Loucy (cell line): ENCODE measurements around the gene CBLN3.

Experiments used
- H2AFZ ChIP-seq: fragments of 200-600 bp; sonication (generic); 2 replicates; pipeline ENCODE4 v1.6.0; 2016; ENCODE audit warnings: antibody characterized with exemption, mild to moderate bottlenecking, low read length, moderate library complexity
- H3F3A ChIP-seq: fragments of 200-600 bp; 2 replicates; pipeline ENCODE4 v1.6.0; 2016; ENCODE audit warnings: antibody characterized with exemption, low read depth, mild to moderate bottlenecking
- H3K27me3 ChIP-seq: fragments of 200-600 bp; sonication (generic); 2 replicates; pipeline ENCODE4 v1.6.1; 2014; ENCODE audit warnings: low read length, mild to moderate bottlenecking; ENCODE audit not compliant: insufficient read depth, poor library complexity, severe bottlenecking
- H3K36me3 ChIP-seq: fragments of 200-600 bp; sonication (generic); 2 replicates; pipeline ENCODE4 v1.6.1; 2016; ENCODE audit warnings: low read length; ENCODE audit not compliant: insufficient read depth
- H3K4me1 ChIP-seq: fragments of 200-600 bp; sonication (generic); 2 replicates; pipeline ENCODE4 v1.5.1; 2014; ENCODE audit warnings: low read length, mild to moderate bottlenecking; ENCODE audit not compliant: insufficient read depth, poor library complexity, severe bottlenecking
- H3K4me2 ChIP-seq: fragments of 200-600 bp; sonication (generic); 2 replicates; pipeline ENCODE4 v1.6.0; 2014; ENCODE audit warnings: antibody characterized with exemption, low read length, low read depth, mild to moderate bottlenecking; ENCODE audit not compliant: poor library complexity, severe bottlenecking
- H3K4me3 ChIP-seq: fragments of 200-600 bp; sonication (generic); 2 replicates; pipeline ENCODE4 v1.5.1; 2014; ENCODE audit warnings: low read length, mild to moderate bottlenecking, mixed read lengths; ENCODE audit not compliant: poor library complexity, severe bottlenecking
- H3K79me2 ChIP-seq: fragments of 200-600 bp; sonication (generic); 2 replicates; pipeline ENCODE4 v1.6.1; 2014; ENCODE audit warnings: low read length; ENCODE audit not compliant: insufficient read depth
- H3K9ac ChIP-seq: fragments of 200-600 bp; sonication (generic); 2 replicates; pipeline ENCODE4 v1.6.0; 2014; ENCODE audit warnings: mild to moderate bottlenecking, low read depth, low read length, moderate library complexity; ENCODE audit not compliant: poor library complexity, severe bottlenecking
- H3K9me2 ChIP-seq: fragments of 200-600 bp; sonication (generic); replicated peaks from 2 replicates; pipeline ENCODE4 v1.6.1; 2016; ENCODE audit warnings: low read depth, low read length, mixed read lengths
- H3K9me3 ChIP-seq: fragments of 200-600 bp; sonication (generic); 2 replicates; pipeline ENCODE4 v1.6.1; 2014; ENCODE audit warnings: mild to moderate bottlenecking, antibody characterized with exemption, low read length, low read depth; ENCODE audit not compliant: insufficient read depth
- H4K20me1 ChIP-seq: fragments of 200-600 bp; sonication (generic); 2 replicates; pipeline ENCODE4 v1.6.0; 2014; ENCODE audit warnings: antibody characterized with exemption, low read length, mild to moderate bottlenecking; ENCODE audit not compliant: insufficient read depth, poor library complexity, severe bottlenecking
- EZH2phosphoT487 ChIP-seq: fragments of 200-600 bp; IDR thresholded peaks from 2 replicates; pipeline ENCODE4 v1.6.1; 2018; ENCODE audit warnings: antibody characterized with exemption, mild to moderate bottlenecking, moderate library complexity, borderline replicate concordance
- TF ChIP-seq, protein P1 (sequence below): fragments of 200-600 bp; sonication (generic); conservative IDR thresholded peaks from 2 replicates; pipeline ENCODE4 v1.5.1; 2014; ENCODE audit warnings: mild to moderate bottlenecking, antibody characterized with exemption, low read length

CBLN3 gene

DNA sequence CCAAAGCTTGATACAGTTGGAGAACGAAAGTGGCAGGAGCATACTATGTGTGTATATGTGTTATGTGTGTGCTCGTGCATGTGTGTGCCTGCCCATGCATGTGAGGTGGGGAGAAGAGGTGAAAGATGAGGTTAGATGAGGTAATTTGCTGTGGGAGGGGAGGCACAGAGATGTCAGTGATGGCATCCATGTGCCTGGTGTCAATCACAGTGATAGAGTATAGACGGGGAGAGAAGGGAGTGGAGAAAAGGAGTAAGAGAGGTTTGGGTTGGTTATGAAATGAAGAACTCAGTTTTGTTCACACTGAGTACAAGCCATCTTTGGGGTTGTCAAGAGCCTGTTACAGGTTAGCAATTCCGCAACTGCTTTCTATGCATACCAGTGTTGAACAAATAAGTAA lies 45.3 kb downstream of the CBLN3 start:
- Histone ChIP-seq H3K9me2 (no peaks in the 10 kb centered on the region), H3F3A (no peaks in the 10 kb centered on the region), H3K27me3 (no peaks in the 10 kb centered on the region), H3K9me3 (no peaks in the 10 kb centered on the region), H3K9ac (no peak overlapping the region), H2AFZ (no peak overlapping the region), H3K36me3 (no peaks in the 10 kb centered on the region), H3K79me2 (no peaks in the 10 kb centered on the region), H3K4me2 (no peak overlapping the region), H3K4me3 (no peak overlapping the region), H3K4me1 (no peaks in the 10 kb centered on the region), H4K20me1 (no peaks in the 10 kb centered on the region)
- TF ChIP-seq EZH2phosphoT487: no peak
- TF ChIP-seq, protein P1, sequence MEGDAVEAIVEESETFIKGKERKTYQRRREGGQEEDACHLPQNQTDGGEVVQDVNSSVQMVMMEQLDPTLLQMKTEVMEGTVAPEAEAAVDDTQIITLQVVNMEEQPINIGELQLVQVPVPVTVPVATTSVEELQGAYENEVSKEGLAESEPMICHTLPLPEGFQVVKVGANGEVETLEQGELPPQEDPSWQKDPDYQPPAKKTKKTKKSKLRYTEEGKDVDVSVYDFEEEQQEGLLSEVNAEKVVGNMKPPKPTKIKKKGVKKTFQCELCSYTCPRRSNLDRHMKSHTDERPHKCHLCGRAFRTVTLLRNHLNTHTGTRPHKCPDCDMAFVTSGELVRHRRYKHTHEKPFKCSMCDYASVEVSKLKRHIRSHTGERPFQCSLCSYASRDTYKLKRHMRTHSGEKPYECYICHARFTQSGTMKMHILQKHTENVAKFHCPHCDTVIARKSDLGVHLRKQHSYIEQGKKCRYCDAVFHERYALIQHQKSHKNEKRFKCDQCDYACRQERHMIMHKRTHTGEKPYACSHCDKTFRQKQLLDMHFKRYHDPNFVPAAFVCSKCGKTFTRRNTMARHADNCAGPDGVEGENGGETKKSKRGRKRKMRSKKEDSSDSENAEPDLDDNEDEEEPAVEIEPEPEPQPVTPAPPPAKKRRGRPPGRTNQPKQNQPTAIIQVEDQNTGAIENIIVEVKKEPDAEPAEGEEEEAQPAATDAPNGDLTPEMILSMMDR: no peak

DNA sequence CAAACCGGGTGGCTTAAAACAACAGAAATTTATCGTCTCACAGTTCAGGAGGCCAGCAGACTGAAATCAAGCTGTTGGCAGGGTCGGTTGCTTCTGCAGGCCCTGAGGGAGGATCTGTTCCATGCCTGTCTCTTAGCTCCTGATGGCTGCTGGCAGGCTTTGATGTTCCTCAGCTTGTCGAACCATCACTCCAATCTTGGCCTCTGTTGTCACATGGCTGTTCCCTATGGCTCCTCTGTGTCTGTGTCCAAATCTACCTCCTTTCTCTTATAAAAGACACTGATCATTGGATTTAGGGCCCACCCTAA lies 47.5 kb downstream of the CBLN3 start:
- Histone ChIP-seq H3K27me3 (no peaks in the 10 kb centered on the region), H3K9me2 (no peaks in the 10 kb centered on the region), H3K79me2 (no peaks in the 10 kb centered on the region), H3K36me3 (no peaks in the 10 kb centered on the region), H3K4me1 (peaks cover 11% of the 10 kb centered on the region), H3K9ac (no peak overlapping the region), H3K4me3 (no peak overlapping the region), H3F3A (no peaks in the 10 kb centered on the region), H3K9me3 (no peaks in the 10 kb centered on the region), H4K20me1 (no peaks in the 10 kb centered on the region), H2AFZ (no peak overlapping the region), H3K4me2 (no peak overlapping the region)
- TF ChIP-seq EZH2phosphoT487: no peak
- TF ChIP-seq, protein P1: no peak

DNA sequence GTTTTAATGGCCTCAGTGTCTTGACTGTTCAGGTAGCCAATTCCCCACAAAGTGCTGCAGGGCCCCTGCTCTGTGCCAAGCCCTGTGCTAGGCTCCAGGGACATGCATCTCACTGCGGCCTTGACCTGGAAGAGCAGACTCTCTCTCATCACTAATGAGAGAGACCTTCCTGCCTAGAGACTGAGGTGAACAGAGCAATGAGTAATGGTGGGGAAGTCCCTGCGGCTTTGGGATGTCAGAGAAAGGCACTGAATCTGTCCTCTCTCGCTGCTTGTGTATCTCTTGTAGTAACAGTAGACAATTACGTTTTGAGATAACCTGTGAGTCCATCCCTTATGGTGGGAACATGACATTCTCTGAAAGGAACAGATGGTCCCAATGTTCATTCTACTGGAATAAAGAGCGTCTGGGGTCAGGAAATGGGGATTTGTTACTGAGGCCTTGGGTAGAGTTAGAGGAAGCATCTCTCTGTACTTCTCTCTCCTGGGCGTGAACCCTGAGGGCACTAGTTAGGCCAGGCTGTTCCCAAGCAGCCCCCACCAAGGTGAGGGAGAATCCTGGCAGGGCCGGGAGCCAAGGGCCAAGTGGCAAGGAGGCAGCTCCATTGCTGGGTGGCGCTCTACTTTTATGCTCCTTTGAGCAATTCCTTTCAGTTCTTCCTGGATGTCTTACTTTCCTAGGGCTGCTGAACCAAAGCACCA lies 48.0 kb downstream of the CBLN3 start:
- Histone ChIP-seq H3K9ac (no peak overlapping the region), H3K9me2 (no peaks in the 10 kb centered on the region), H3K36me3 (no peaks in the 10 kb centered on the region), H3F3A (no peaks in the 10 kb centered on the region), H3K9me3 (no peaks in the 10 kb centered on the region), H3K4me2 (no peak overlapping the region), H4K20me1 (peaks cover 3% of the 10 kb centered on the region), H3K79me2 (no peaks in the 10 kb centered on the region), H3K4me3 (no peak overlapping the region), H3K4me1 (peaks cover 16% of the 10 kb centered on the region), H3K27me3 (no peaks in the 10 kb centered on the region), H2AFZ (no peak overlapping the region)
- TF ChIP-seq, protein P1: no peak
- no peak for TF ChIP-seq EZH2phosphoT487
